Cardiac septum (tissue), 1 donor: Measurements from ENCODE around the gene RALB. TPM values are rescaled to one million over a fixed set of nuclear protein-coding genes. Genes with fewer than 3 reads are reported as not detected.

Experiments
- total RNA-seq: library from RNA; stranded (reverse); fragmentation: NEBNext Ultra II Directional; extraction: Animal tissue kit (Norgen Biotek cat#: 25700); gene quantifications from one replicate; pipeline ENCODE4 v1.2.1, GENCODE V29; 2021
- donor health status: DM: no; HTN: no; CAD: no.

The RALB gene
- total RNA-seq, 1 donor from 2014 or later, result 49.9 TPM

Other genes starting within 250 kb of the RALB start
- gene EPB41L5, start 239.8 kb upstream of the RALB start, total RNA-seq, result 15.7 TPM
- gene TMEM185B, start 29.5 kb upstream of the RALB start, total RNA-seq, result 22.7 TPM
- gene INHBB, start 93.3 kb downstream of the RALB start, total RNA-seq, result 2.8 TPM